ENCODE data around the gene CDC16. TPM values are rescaled to one million over a fixed set of nuclear protein-coding genes. Genes with fewer than 3 reads are reported as not detected.

The CDC16 gene
- total and polyA plus RNA-seq, 2 of the 8 experiments (the other 6 are each of a cell fraction or from before 2014, with no cell fraction given), result 42.5 to 83.4 TPM

DNA sequence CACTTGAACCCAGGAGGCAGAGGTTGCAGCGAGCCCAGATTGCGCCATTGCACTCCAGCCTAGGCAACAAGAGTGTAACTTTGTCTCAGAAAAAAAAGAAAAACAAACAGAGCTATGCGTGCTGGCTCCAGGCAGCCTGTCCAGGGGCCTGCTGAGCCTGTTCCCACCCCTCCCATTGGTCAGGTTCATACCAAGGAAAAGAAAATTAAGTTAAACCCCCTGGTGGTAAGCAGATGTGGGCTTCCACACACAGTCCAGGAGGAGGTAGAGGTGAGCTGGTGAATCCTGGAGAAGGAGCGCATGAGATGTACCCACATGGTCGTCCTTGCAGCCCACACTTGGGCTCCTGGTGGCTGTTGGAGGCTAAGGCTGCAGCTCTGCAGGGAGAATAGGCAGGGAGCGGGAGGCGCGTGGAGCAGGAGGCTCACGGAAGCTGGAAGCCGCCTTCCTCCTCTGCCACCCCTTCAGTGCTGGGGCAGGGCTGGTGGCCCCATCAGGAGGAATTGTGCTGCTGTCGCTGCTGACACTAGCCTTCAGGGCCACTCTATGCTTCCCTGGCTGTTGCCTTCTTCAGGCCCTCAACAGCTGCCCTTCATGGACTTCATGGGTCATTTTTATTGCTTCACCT, 69.1 kb downstream of the CDC16 start:
- Histone ChIP-seq H2BK5ac (ENCODE audit: low read depth, low read length) (no peak overlapping the region), H2BK20ac (ENCODE audit: low read length) (no peak overlapping the region), H3K4me1 (replicated peaks in 1 of 4; ENCODE audit: control insufficient read depth in 3 of 4, insufficient read depth in 4 of 4, low read length in 3 of 4) (no peaks in the 10 kb centered on the region), H3K79me1 (ENCODE audit: low read depth, low read length) (no peaks in the 10 kb centered on the region), H3K4me3 (ENCODE audit: extremely low read depth in 1 of 4, insufficient read depth in 2 of 4, low read depth in 3 of 4, low read length in 4 of 4) (no peak overlapping the region), H3K18ac (ENCODE audit: extremely low read depth, low read length) (no peak overlapping the region), H2BK15ac (ENCODE audit: low read length) (no peak overlapping the region), H2BK120ac (replicated peaks; ENCODE audit: low read depth, low read length) (no peak overlapping the region), H3K36me3 (ENCODE audit: control insufficient read depth in 2 of 4, insufficient read depth in 4 of 4, low read length in 3 of 4) (peaks cover 8 to 55% (median 38%) of the 10 kb centered on the region in 4 experiments; a peak in 7 of 8 replicates), H3K23ac (ENCODE audit: insufficient read length) (no peak overlapping the region), H3K9ac (replicated peaks in 1 of 4; ENCODE audit: extremely low read depth in 1 of 4, low read depth in 3 of 4, low read length in 3 of 4) (no peak overlapping the region), H3K27ac (ENCODE audit: low read depth, low read length) (no peak overlapping the region), H4K91ac (replicated peaks; ENCODE audit: insufficient read length, low read length) (no peak overlapping the region), H4K20me1 (replicated peaks in 1 of 2; ENCODE audit: control insufficient read depth in 1 of 2, insufficient read depth in 2 of 2, low read length in 2 of 2) (peaks cover 0 to 4% of the 10 kb centered on the region in 2 experiments), H4K5ac (ENCODE audit: insufficient read length, low read depth, low read length) (no peak overlapping the region), H3K23me2 (ENCODE audit: low read depth, low read length) (no peaks in the 10 kb centered on the region), H3K4me2 (ENCODE audit: insufficient read depth in 1 of 2, low read depth in 2 of 2, low read length in 2 of 2) (no peak overlapping the region), H3K27me3 (replicated peaks in 1 of 4; ENCODE audit: control insufficient read depth in 3 of 4, extremely low read depth in 1 of 4, insufficient read depth in 3 of 4, low read length in 3 of 4) (no peaks in the 10 kb centered on the region), H2AK5ac (ENCODE audit: low read depth, low read length) (no peak overlapping the region), H3K79me2 (ENCODE audit: control insufficient read depth in 1 of 2, insufficient read depth in 2 of 2, low read length in 2 of 2) (no peaks in the 10 kb centered on the region), H3K4ac (replicated peaks; ENCODE audit: insufficient read length, low read depth, low read length) (no peak overlapping the region), H3K9me3 (ENCODE audit: insufficient read depth in 2 of 2, low read depth in 1 of 2, low read length in 1 of 2) (no peaks in the 10 kb centered on the region), H4K8ac (ENCODE audit: extremely low read depth, insufficient read depth, low read length) (no peak overlapping the region), H3K56ac (replicated peaks; ENCODE audit: insufficient read length, low read depth, low read length) (no peak overlapping the region), H2BK12ac (ENCODE audit: low read depth, low read length) (no peak overlapping the region), H3K14ac (ENCODE audit: insufficient read length) (no peak overlapping the region), H2AFZ (ENCODE audit: low read length) (no peak overlapping the region)
- POLR2A ChIA-PET (ENCODE audit: partially characterized antibody), result interaction anchor here (0.7 to 1.1 kb wide), 4 partner anchors 10 to 15 kb away, joined by 3 read pairs; no protein-coding TSS in a partner anchor
- TF ChIP-seq JUN (IDR thresholded peaks at IDR 0.05; ENCODE audit: low read depth, low read length) (no peak), HDAC6 (IDR thresholded peaks at IDR 0.05; ENCODE audit: low read depth, low read length) (no peak), KDM1A (IDR thresholded peaks at IDR 0.05; ENCODE audit: borderline replicate concordance, low read length) (no peak)
- no peak for FAIRE-seq
- WGBS, 2 experiments (ENCODE audit: extremely low coverage in 1 of 2, insufficient coverage in 1 of 2, insufficient read length in 1 of 2, insufficient replicate concordance in 2 of 2, low coverage in 1 of 2, low lambda C conversion rate in 2 of 2, missing lambda C conversion rate in 1 of 2), result 96% methylated on average over 11 of the region's 11 CpGs; no CpG with 5 or more reads in 1 of the 2 experiments
- DNase-seq (ENCODE audit: low read depth in 1 of 2, low spot score in 2 of 2), result peak in 1 of 2 experiments; percentile 32
- CTCF ChIA-PET (ENCODE audit: partially characterized antibody), result interaction anchor here (0.5 to 1.9 kb wide), 3 partner anchors 19 to 33 kb away, joined by 3 read pairs; no protein-coding TSS in a partner anchor
